22Rv1 (cell line): ENCODE data around the gene GALNT16.

Experiments used
- CTCF ChIP-seq: fragments of 450-650 bp; IDR thresholded peaks from 2 replicates; pipeline ENCODE4 v1.5.1; 2017; ENCODE audit warnings: mild to moderate bottlenecking
- ZFX ChIP-seq: fragments of 450-650 bp; IDR thresholded peaks from 2 replicates; pipeline ENCODE4 v1.6.1; 2017; ENCODE audit warnings: antibody characterized with exemption, borderline replicate concordance

- TF ChIP-seq CTCF (no peak), ZFX (no peak)
Observed at GRCh38 chr14:69237584-69237983, 22.4 kb upstream of the GALNT16 start.
